ENCODE data around the gene DIAPH2. TPM values are rescaled to one million over a fixed set of nuclear protein-coding genes. Genes with fewer than 3 reads are reported as not detected.

Gene DIAPH2
- total RNA-seq, 1 experiment from 2014 or later = 15.9 TPM

GRCh38 chrX:96982161-96982560, 297.5 kb downstream of the DIAPH2 start:
- DNase-seq (ENCODE audit: low spot score) (no peak), ATAC-seq (no peak)
- POLR2A ChIA-PET = no interaction called here
- Mint-ChIP-seq H3K36me3 (no peaks in the 10 kb centered on the region), H3K27ac (no peak overlapping the region), H3K4me1 (0 out of 2 replicates have a peak, but pooled peaks cover 4% of the 10 kb centered on the region), H3K9me3 (no peaks in the 10 kb centered on the region), H3K4me3 (no peak overlapping the region), H3K27me3 (ENCODE audit: low read depth) (no peaks in the 10 kb centered on the region)
- TF ChIP-seq ZNF671 (CRISPR knock-in tag; IDR thresholded peaks at IDR 0.05) (no peak), PREB (CRISPR knock-in tag; IDR thresholded peaks at IDR 0.05; ENCODE audit: borderline replicate concordance) (no peak)
- CTCF ChIA-PET = no interaction called here

GRCh38 chrX:96984538-96984937, 299.9 kb downstream of the DIAPH2 start:
- TF ChIP-seq ZNF263 (CRISPR knock-in tag; IDR thresholded peaks at IDR 0.05; ENCODE audit: low read depth) = no peak
- TF ChIP-seq ZBTB21 (CRISPR knock-in tag; IDR thresholded peaks at IDR 0.05; ENCODE audit: borderline replicate concordance) = no peak
- no peak for TF ChIP-seq TEAD4 (CRISPR knock-in tag; IDR thresholded peaks at IDR 0.05)
- TF ChIP-seq ATF1 (CRISPR knock-in tag; IDR thresholded peaks at IDR 0.05) = no peak
- no peak for TF ChIP-seq NR3C1 (CRISPR knock-in tag; conservative IDR thresholded peaks at IDR 0.05; ENCODE audit: low read depth)
- no peak for TF ChIP-seq JUN (CRISPR knock-in tag; IDR thresholded peaks at IDR 0.05)
- no peak for TF ChIP-seq CBFB (CRISPR knock-in tag; IDR thresholded peaks at IDR 0.05; ENCODE audit: low read depth)
- no peak for TF ChIP-seq ZNF425 (CRISPR knock-in tag; conservative IDR thresholded peaks at IDR 0.05)
- TF ChIP-seq ZNF317 (CRISPR knock-in tag; IDR thresholded peaks at IDR 0.05; ENCODE audit: borderline replicate concordance, low read depth) = no peak
- TF ChIP-seq, protein P1, sequence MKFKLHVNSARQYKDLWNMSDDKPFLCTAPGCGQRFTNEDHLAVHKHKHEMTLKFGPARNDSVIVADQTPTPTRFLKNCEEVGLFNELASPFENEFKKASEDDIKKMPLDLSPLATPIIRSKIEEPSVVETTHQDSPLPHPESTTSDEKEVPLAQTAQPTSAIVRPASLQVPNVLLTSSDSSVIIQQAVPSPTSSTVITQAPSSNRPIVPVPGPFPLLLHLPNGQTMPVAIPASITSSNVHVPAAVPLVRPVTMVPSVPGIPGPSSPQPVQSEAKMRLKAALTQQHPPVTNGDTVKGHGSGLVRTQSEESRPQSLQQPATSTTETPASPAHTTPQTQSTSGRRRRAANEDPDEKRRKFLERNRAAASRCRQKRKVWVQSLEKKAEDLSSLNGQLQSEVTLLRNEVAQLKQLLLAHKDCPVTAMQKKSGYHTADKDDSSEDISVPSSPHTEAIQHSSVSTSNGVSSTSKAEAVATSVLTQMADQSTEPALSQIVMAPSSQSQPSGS (CRISPR knock-in tag; IDR thresholded peaks at IDR 0.05; ENCODE audit: borderline replicate concordance, low read depth) = no peak
- TF ChIP-seq MXD4 (CRISPR knock-in tag; IDR thresholded peaks at IDR 0.05; ENCODE audit: borderline replicate concordance) = no peak
- TF ChIP-seq AR (CRISPR knock-in tag; IDR thresholded peaks at IDR 0.05) = no peak
- TF ChIP-seq, protein P2, sequence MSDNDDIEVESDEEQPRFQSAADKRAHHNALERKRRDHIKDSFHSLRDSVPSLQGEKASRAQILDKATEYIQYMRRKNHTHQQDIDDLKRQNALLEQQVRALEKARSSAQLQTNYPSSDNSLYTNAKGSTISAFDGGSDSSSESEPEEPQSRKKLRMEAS (CRISPR knock-in tag; IDR thresholded peaks at IDR 0.05) = no peak
- no peak for TF ChIP-seq ZSCAN18 (CRISPR knock-in tag; IDR thresholded peaks at IDR 0.05)
- no peak for TF ChIP-seq ATF3 (CRISPR knock-in tag; conservative IDR thresholded peaks at IDR 0.05)
- TF ChIP-seq, protein P3, sequence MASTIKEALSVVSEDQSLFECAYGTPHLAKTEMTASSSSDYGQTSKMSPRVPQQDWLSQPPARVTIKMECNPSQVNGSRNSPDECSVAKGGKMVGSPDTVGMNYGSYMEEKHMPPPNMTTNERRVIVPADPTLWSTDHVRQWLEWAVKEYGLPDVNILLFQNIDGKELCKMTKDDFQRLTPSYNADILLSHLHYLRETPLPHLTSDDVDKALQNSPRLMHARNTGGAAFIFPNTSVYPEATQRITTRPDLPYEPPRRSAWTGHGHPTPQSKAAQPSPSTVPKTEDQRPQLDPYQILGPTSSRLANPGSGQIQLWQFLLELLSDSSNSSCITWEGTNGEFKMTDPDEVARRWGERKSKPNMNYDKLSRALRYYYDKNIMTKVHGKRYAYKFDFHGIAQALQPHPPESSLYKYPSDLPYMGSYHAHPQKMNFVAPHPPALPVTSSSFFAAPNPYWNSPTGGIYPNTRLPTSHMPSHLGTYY (CRISPR knock-in tag; IDR thresholded peaks at IDR 0.05) = no peak
- no peak for TF ChIP-seq ZNF416 (CRISPR knock-in tag; IDR thresholded peaks at IDR 0.05)
- POLR2A ChIA-PET = no interaction called here
- DNase-seq (ENCODE audit: low spot score) = no peak
- Mint-ChIP-seq H3K36me3 (no peaks in the 10 kb centered on the region), H3K4me3 (no peak overlapping the region), H3K9me3 (no peaks in the 10 kb centered on the region), H3K27ac (no peak overlapping the region), H3K27me3 (ENCODE audit: low read depth) (no peaks in the 10 kb centered on the region), H3K4me1 (peaks cover 8% of the 10 kb centered on the region; the same call in 1 of the 2 replicates)
- CTCF ChIA-PET = no interaction called here
- no peak for ATAC-seq
